HG03196 (cell line): Measurements from ENCODE around the gene CEACAM19.
A peak's percentile ranks its signal among the peaks of the same experiment; 100 is the strongest.

Source experiments
- ATAC-seq: cut with Tn5 transposase; IDR thresholded peaks from one replicate; pipeline ENCODE4 v1.9.1; 2021; ENCODE audit not compliant: unreplicated experiment

CEACAM19 gene

DNA sequence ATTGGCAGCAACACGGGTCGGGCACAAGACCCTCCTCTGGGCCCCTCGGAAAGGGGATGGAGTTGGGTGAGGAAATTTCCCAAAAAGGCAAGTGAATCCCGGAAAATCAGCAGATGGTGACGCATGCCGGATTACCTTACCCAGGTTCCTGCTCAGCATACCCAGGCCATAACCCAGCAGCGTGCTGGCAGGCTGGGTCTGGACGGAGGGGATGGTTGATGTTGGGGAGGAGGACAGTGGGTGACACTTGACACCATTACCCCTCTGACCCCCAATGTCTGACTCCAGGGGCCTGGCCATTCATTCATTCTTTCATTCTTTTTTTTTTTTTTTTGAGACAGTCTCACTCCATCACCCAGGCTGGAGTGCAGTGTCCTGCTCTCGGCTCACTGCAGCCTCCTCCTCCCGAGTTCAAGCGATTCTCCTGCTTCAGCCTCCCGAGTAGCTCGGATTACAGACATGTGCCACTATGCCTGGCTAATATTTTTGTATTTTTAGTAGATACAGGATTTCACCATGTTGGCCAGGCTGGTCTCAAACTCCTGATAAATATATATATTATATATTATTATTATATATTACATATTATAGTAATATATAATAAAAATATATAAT, 26.8 kb upstream of the CEACAM19 start:
- no peak for ATAC-seq

DNA sequence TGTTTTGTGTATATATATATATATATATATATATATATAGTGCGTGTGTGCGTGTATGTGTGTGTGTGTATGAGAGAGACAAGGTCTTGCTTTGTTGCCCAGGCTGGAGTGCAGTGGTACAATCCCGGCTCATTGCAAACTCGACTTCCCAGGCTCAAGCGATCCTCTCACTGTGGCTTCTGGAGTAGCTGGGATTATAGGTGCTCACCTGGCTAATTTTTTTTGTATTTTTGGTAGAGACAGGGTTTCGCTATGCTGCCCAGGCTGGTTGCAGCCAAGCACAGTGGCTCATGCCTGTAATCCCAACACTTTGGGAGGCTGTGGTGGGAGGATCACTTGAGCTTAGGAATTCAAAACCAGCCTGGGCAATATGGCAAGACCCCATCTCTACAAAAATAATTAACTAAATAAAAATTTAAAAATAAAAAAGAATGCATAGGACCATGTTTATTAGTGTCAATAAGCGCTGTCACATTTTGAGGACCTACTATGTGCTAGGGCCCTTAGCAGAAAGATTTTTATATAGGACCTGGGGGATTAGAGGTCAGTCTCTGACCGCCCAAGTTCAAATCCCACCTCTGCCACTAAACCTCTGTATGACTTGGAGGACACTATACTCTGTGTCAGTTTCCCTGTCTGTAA, 25.8 kb upstream of the CEACAM19 start:
- ATAC-seq: no peak

DNA sequence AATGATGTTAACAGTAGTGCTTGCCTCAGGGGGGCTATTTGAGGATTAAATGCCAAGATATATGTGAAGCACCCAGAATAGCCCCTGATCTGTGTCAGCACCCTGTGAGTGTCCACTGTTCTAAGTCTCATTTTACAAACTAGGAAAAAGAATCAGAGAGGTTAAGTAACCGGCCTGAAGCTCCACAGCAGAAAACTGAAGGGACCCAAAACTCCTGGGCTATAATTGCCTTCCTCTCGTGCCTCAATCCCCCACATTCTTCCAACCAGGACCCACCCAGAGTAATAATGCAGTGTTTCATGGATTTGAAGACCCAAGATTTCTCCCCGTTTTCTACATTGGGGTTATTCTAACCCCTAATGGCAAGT, 25.2 kb upstream of the CEACAM19 start:
- no peak for ATAC-seq

DNA sequence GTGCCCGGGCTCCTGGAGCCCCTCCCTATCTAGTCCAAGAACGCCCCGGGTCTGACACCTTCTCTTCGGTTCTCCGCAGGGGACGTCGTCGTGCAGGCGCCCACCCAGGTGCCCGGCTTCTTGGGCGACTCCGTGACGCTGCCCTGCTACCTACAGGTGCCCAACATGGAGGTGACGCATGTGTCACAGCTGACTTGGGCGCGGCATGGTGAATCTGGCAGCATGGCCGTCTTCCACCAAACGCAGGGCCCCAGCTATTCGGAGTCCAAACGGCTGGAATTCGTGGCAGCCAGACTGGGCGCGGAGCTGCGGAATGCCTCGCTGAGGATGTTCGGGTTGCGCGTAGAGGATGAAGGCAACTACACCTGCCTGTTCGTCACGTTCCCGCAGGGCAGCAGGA, 24.1 kb upstream of the CEACAM19 start:
- no peak for ATAC-seq

DNA sequence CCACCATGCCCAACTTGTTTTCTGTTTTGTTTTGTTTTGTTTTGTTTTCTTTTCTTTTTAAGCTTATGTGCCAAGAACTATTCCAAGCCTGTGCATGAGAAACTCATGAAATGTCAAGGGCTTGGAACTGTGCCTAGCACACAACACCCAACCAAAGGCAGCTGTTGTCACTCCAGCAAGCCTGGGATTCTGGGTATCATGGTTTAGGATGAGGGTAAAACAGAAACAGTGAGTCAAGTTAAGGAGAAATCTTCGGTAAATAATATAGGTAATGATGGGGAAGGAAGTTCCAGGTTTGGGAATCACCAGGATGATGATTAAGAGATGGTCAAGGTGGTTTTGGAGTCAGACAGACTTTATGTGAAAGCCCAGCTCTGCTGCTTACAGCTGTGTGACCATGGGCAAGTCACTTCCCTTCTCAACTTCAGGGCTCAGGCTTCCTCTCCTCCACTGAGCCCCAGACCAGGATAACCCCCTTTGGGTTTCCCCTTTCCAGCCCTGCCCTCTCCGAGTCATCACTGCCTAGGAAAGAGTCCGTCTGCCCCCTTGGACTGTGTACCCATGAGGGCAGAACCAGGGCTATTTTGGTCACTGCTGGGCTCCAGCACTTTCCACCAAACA, 22.5 kb upstream of the CEACAM19 start:
- ATAC-seq: no peak

DNA sequence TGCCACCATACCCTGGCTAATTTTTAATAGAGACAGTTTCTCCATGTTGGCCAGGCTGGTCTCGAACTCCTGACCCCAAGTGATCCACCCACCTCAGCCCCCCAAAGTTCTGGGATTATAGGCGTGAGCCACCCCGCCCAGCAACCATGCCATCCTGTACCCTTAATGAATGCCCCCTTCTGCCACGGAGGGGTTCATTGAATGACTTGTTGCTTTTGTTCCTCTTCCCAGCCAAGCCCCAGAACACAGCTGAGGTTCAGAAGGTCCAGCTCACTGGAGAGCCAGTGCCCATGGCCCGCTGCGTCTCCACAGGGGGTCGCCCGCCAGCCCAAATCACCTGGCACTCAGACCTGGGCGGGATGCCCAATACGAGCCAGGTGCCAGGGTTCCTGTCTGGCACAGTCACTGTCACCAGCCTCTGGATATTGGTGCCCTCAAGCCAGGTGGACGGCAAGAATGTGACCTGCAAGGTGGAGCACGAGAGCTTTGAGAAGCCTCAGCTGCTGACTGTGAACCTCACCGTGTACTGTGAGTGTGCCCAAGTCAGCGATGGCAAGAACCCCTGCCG, 21.6 kb upstream of the CEACAM19 start:
- no peak for ATAC-seq

DNA sequence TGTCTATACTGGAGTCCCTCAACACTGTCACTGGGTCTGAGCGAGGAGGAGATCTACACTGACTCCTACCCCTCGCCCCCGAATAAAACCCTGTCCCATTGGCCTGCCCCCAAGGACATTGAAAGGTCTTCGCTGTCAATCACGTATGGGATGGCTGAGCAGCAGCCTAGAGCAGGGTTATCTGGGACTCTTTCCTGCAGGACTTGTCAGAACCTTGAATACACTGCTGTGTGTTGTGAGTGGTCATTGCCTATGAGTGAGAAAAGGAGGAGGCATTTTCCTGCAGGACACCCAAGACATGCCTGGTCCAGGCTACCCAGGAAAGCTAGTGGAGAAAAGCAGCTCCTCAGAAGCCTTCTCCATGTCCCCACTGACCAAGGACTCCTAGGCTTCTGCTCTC, 17.9 kb upstream of the CEACAM19 start:
- no peak for ATAC-seq

DNA sequence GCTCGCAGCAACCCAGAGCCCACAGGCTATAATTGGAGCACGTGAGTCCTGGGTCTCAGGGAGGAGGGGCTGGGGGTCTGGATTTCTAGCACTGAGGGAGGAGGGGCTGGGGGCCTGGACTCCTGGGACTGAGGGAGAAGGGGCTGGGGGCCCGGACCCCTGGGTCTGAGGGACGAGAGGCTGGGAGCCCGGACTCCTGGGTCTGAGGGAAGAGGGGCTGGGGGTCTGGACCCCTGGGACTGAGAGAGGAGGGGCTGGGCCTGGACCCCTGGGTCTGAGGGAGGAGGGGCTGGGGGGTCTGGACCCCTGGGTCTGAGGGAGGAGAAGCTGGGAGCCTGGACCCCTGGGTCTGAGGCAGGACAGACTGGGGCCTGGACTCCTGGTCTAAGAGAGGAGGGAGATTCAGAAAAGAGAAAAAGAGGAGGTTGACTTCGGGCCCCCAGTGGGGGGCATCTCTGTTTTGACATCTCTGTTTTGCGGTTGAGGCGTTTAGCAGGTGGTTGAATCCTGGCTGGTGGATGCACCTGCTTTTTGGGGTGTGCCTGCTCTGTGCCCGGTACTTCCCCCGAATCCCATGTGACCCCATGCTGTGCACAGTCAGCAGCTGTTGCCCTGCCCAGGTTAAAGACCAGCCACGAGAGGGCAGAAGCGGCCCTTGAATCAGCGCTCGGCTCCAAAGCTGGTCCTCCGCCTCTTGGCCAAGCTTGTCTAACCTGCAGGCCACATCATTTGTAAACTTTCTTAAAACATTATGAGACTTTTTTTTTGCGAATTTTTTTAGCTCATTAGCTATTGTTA, 17.1 kb upstream of the CEACAM19 start:
- peak; percentile 62 for ATAC-seq

DNA sequence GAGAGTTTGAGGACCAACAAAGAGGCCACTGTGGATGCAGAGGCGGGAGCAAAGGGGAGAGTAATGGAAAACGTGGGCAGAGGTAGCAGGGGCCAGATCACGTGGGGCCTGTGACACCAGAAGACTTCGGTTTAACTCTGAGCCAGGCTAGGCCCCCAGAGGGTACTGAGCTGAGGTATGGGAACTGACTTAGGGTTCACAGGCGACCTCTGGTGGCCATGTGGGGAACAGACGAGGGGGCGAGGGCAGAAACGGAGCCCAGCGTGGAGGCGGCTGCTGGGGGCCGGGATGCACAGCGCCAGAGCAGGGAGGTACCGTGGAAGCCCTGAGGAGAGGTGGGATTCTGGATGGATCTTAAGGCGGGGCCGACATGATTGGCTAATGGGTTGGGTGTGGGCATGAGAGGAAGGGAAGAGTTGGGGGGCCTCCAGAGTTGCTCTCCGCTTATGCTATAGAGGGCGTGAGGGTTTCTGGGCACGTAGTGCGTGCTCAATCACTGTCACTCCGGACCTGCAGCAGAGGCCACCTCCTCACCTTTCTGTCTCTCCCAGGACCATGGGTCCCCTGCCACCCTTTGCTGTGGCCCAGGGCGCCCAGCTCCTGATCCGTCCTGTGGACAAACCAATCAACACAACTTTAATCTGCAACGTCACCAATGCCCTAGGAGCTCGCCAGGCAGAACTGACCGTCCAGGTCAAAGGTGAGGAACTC, 13.9 kb upstream of the CEACAM19 start:
- ATAC-seq: no peak

DNA sequence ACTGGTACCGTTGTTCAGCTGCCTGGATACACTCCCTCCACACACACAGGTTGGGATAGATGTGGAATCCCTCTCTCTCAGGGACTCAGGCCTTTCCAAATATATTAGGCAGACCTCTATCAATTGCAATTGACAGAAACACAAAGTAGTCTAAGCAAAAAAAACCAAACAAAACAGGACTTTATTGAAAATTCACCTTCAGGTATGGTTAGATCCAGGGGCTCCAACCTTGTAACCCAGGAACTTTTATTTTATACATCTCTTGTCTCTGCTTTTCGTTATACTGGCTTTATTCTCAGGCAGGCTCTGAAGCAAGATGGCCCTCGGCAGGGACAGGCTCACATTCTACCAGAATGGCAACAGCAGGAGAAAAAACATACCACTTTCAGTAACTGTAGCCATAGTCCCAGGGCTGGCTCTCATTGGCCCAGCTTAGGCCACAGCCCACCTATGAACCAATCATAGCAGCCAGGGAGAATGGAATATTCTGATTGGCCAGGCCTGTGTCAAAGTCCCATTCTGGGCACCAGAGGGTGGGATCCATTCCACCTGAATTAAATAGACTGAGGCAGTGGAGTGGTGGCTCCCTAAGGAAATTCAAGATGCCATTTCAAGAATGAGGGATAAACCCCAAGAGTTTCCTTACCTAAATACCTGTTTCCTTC, 13.1 kb upstream of the CEACAM19 start:
- no peak for ATAC-seq

DNA sequence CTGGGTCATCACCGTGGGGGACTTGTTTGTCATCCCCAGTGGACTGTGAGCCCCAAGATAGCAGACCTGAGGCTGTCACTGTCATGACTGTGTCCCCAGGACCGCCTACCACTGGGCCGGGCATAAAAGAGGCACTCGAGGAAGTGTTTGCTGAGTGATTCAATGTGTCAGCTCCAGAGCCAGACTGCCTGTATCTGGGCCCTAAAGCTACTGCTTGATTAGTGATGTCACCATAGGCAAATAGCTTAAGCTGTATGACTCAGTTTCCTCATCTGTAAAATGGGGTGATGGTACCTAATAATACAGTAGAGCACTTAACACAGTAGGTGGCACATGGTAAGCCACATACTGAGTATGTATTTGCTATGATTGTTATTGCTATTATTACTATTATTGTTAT, 11.2 kb upstream of the CEACAM19 start:
- no peak for ATAC-seq

DNA sequence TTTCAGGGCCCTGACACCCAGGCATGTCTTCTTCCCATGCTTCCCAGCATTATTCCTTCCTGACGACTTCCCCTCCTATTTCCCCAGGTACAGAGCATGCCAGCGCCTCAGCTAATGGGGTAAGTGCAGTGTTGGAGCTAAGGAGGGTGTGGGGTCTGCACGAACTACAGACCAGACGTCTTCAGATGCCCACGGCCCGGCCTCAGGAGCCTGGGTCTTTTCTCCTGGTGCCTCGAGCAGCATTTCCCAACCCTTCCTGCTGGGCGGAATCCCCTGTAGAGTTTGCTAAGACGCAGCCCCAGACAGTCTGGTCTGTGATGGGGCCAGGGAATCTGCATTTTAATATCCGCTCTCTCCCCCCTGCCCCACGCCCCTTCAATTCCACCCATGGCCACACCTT, 10.1 kb upstream of the CEACAM19 start:
- ATAC-seq: no peak

DNA sequence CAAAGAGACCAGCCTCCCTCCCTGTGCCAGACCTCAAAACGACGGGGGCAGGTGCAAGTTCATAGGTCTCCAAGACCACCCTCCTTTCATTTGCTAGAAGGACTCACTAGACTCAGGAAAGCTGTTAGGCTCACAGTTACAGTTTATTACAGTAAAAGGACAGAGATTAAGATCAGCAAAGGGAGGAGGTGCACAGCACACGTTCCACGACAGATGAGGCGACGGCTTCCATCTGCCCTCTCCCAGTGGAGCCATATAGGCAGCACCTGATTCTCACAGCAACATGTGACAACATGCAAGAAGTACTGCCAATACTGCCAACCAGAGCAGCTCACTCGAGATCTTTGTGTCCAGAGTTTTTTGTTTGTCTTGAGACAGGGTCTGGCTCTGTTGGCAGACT, 9.4 kb upstream of the CEACAM19 start:
- no peak for ATAC-seq

DNA sequence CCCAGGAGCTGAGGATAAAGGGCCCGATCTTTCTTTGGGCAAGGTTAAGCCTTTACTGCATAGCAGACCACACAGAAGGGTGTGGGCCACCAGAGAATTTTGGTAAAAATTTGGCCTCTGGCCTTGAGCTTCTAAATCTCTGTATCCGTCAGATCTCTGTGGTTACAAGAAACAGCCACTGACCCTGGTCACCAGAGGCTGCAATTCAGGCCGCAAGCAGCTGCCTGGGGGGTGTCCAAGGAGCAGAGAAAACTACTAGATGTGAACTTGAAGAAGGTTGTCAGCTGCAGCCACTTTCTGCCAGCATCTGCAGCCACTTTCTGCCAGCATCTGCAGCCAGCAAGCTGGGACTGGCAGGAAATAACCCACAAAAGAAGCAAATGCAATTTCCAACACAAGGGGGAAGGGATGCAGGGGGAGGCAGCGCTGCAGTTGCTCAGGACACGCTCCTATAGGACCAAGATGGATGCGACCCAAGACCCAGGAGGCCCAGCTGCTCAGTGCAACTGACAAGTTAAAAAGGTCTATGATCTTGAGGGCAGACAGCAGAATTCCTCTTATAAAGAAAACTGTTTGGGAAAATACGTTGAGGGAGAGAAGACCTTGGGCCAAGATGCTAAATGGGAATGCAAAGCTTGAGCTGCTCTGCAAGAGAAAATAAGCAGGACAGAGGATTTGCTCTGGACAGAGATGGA, 8.4 kb upstream of the CEACAM19 start:
- no peak for ATAC-seq

DNA sequence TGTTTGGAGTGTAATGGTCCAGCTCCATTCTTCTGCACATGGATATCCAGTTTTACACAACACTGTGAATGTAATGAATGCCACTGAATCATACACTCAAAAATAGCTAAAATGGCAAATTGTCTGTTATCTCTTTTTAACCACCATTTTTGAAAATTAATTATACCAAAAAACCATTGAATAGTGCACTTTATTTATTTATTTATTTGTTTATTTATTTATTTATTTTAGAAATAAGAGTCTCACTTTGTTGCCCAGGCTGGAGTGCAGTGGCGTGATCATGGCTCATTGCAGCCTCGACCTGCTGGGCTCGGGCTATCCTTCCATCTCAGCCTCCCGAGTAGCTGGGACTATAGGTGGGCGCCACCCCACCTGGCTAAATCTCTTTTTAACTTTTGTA, 7.3 kb upstream of the CEACAM19 start:
- no peak for ATAC-seq

DNA sequence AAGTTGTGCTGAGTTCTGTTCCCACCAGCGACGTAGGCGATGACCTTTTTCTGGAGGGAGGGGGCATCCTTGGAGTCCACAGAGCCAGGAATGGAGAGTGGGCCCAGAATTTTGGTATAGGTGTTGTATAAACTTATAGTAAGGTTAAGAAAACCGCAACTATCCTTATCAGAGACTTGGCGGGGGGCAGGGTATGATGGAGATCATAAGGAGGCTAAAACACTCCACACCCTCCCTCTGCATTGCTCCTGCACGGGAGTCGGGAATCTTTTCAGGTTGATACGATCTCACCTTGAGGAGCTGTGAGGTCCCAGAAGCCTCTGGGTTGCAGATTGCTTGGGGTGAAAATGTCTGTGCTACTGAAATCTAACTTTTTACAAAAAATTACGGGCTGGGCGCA, 6.3 kb upstream of the CEACAM19 start:
- ATAC-seq: no peak

DNA sequence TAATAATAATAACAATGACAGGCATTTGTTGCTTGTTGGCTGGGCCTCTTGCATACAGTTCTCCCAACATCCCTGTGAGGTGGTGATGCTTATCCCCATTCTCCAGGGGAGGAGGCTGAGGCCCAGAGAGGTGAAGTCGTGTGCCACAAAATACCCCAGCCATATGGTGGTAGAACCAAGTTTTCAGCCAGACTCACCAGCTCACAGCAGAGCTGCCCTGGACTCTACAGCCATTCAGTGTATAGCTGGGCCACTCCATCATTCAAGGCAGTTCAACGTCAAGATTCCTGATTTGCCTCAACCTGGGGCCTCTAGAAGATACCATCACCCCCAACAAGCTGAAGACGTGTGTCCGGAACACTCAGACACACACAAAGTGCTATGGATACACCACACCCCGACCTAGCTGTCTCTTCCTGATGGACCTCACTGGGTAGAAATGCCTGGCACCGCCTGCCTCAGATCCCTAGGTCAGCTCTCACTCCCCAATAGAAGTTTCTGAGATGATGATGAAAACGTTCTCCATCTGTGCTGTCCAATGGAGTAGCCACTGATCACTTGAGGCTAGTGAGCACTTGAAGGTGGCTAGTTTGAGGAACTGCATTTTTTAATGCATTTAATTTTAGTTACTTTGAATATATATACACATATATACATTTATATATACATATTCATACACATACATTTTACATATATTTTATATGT, 4.3 kb upstream of the CEACAM19 start:
- no peak for ATAC-seq

DNA sequence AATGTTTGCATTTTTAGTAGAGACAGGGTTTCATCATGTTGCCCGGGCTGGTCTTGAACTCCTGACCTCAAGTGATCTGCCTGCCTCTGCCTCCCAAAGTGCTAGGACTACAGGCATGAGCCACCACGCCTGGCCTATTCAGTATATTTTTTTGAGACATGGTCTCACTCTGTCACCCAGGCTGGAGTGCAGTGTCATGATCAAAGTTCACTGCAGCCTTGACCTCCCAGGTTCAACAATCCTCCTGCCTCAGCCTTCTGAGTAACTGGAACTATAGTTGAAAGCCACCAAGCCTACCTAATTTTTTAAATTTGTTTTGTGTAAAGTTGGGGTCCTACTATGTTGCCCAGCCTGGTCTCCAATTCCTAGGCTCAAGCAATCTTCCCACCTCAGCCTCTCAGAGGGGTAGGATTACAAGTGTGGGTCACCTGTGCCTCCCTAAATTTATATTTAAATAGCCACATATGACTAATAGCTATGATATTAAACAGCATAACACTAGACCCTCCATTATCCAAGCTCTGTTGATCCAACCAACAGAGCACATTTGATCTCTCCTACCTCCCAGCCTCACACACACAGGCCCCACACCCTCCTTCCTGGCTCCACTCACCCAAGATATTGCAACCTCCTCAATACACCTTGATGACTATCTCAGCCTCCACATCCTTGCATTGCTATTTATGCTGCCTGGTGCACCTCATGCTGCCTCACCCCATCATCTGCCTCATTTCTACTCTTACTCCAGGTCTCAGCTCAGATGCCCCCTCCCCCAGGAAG, 2.1 kb upstream of the CEACAM19 start:
- ATAC-seq: no peak
